B cell (primary cell): ENCODE measurements around the gene MOSPD3. TPM values are rescaled to one million over a fixed set of nuclear protein-coding genes. Genes with fewer than 3 reads are reported as not detected.

Source experiments
- ATAC-seq: fragments of 200-7000 bp; cut with Tn5 transposase; one replicate; pipeline ENCODE4 v1.10.0; 2021; ENCODE audit warnings: low read depth, mild to moderate bottlenecking, moderate number of reproducible peaks, moderate library complexity
- CTCF ChIA-PET: fragments of 350-600 bp; sonication (Branson Sonifier 250); formaldehyde crosslinking; loops from one replicate; lab custom pipeline; 2021; ENCODE audit warnings: antibody characterized with exemption, inconsistent platforms; lab: Charles Lee
- POLR2A ChIA-PET: fragments of 350-600 bp; sonication (Branson Sonifier 250); formaldehyde crosslinking; loops from one replicate; lab custom pipeline; 2021; ENCODE audit warnings: antibody characterized with exemption; lab: Charles Lee
- DNase-seq: peaks from one replicate; pipeline ENCODE4 v3.0.0; 2013
- H2AFZ ChIP-seq: 2 replicates; pipeline ENCODE4 v1.6.1; 2012; ENCODE audit warnings: mild to moderate bottlenecking, low read depth, low read length; ENCODE audit not compliant: insufficient read depth, poor library complexity, severe bottlenecking
- H3K27ac ChIP-seq, 2 donors: 1 replicate in 1 of 2; 2 replicates in 1 of 2; pipeline ENCODE4 v1.5.1; 2012 to 2013; ENCODE audit warnings: low read length in 2 of 2, mild to moderate bottlenecking in 2 of 2, moderate library complexity in 1 of 2
- H3K27me3 ChIP-seq, 4 experiments: fragments of 200-600 bp in 1 of 4; sonication (generic) in 1 of 4; replicated peaks in 1 of 4; 1 replicate in 2 of 4; 2 replicates in 2 of 4; pipeline versions ENCODE4 v1.6.1 to v1.7.0; 2013 to 2016; ENCODE audit warnings: low read length in 3 of 4, mild to moderate bottlenecking in 2 of 4, mixed read lengths in 1 of 4, moderate library complexity in 1 of 4; ENCODE audit not compliant: insufficient read depth in 4 of 4, control insufficient read depth in 3 of 4; ENCODE audit errors: control extremely low read depth in 1 of 4
- H3K36me3 ChIP-seq, 2 experiments: replicated peaks in 1 of 2; 1 replicate in 1 of 2; 2 replicates in 1 of 2; pipeline versions ENCODE4 v1.6.1 to v1.7.1; 2013; ENCODE audit warnings: low read length in 1 of 2; ENCODE audit not compliant: insufficient read depth in 2 of 2, control insufficient read depth in 1 of 2; ENCODE audit errors: control extremely low read depth in 1 of 2, extremely low read depth in 1 of 2
- H3K4me1 ChIP-seq, 2 donors: fragments of 200-600 bp in 1 of 2; sonication (generic) in 1 of 2; 1 replicate in 1 of 2; 2 replicates in 1 of 2; pipeline versions ENCODE4 v1.5.1 to v1.6.1; 2013 to 2017; ENCODE audit warnings: low read length in 2 of 2; ENCODE audit not compliant: control insufficient read depth in 2 of 2, insufficient read depth in 2 of 2
- H3K4me2 ChIP-seq: replicated peaks from 2 replicates; pipeline ENCODE3; 2012; ENCODE audit warnings: mild to moderate bottlenecking, low read depth, low read length; ENCODE audit not compliant: poor library complexity, severe bottlenecking
- H3K4me3 ChIP-seq, 5 experiments: fragments of 200-600 bp in 1 of 5; sonication (generic) in 1 of 5; 1 replicate in 3 of 5; 2 replicates in 2 of 5; pipeline versions ENCODE4 v1.5.1 to v1.7.0; 2011 to 2016; ENCODE audit warnings: low read length in 4 of 5, mild to moderate bottlenecking in 4 of 5, low read depth in 2 of 5, control low read depth in 1 of 5, moderate library complexity in 1 of 5; ENCODE audit not compliant: insufficient read depth in 1 of 5; ENCODE audit errors: control extremely low read depth in 1 of 5, extremely low read depth in 1 of 5
- H3K79me2 ChIP-seq: fragments of 200-600 bp; sonication (generic); one replicate; pipeline ENCODE4 v1.6.0; 2016; ENCODE audit warnings: low read length; ENCODE audit not compliant: control insufficient read depth, insufficient read depth
- H3K9ac ChIP-seq: fragments of 200-600 bp; sonication (generic); 2 replicates; pipeline ENCODE4 v1.6.1; 2017; ENCODE audit warnings: mild to moderate bottlenecking, low read length, moderate library complexity
- H3K9me3 ChIP-seq, 3 donors: one replicate each; pipeline versions ENCODE4 v1.6.1 to v1.7.1; 2013; ENCODE audit warnings: low read length in 2 of 3; ENCODE audit not compliant: control insufficient read depth in 2 of 3, insufficient read depth in 1 of 3; ENCODE audit errors: control extremely low read depth in 1 of 3
- H4K20me1 ChIP-seq: 2 replicates; pipeline ENCODE4 v1.6.0; 2012; ENCODE audit warnings: mild to moderate bottlenecking, low read length; ENCODE audit not compliant: insufficient read depth, control insufficient read depth, poor library complexity, severe bottlenecking
- H3K27ac Mint-ChIP-seq: one replicate; pipeline ENCODE4 v1.8.0; 2021; ENCODE audit warnings: mixed read lengths
- H3K27me3 Mint-ChIP-seq: one replicate; pipeline ENCODE4 v1.8.0; 2021; ENCODE audit warnings: mixed read lengths
- H3K4me1 Mint-ChIP-seq: one replicate; pipeline ENCODE4 v1.8.0; 2021; ENCODE audit warnings: mixed read lengths
- H3K4me3 Mint-ChIP-seq: one replicate; pipeline ENCODE4 v1.8.0; 2021; ENCODE audit warnings: mixed read lengths
- H3K9me3 Mint-ChIP-seq: one replicate; pipeline ENCODE4 v1.8.0; 2022; ENCODE audit warnings: mixed read lengths; ENCODE audit not compliant: insufficient read depth
- CTCF ChIP-seq: fragments of 200-600 bp; IDR thresholded peaks from one replicate; pipeline ENCODE4 v1.8.0; 2022; ENCODE audit warnings: antibody characterized with exemption, mild to moderate bottlenecking
- EZH2 ChIP-seq: IDR thresholded peaks from 2 replicates; pipeline ENCODE4 v1.6.1; 2012; ENCODE audit warnings: borderline replicate concordance, low read depth, mild to moderate bottlenecking, moderate library complexity, low read length; ENCODE audit not compliant: insufficient read depth, poor library complexity, severe bottlenecking
- WGBS: methylation state at CpG from one replicate; pipeline ENCODE4 v1.1.5; 2013; ENCODE audit warnings: missing lambda C conversion rate; ENCODE audit not compliant: insufficient coverage; 5-methylcytosine and 5-hydroxymethylcytosine counted together
- intact Hi-C: fragments of 100-400 bp; cut with micrococcal nuclease; formaldehyde crosslinking; loops from one replicate; pipeline ENCODE4 v1.10.0; 2022
- polyA plus RNA-seq: library from polyadenylated mRNA; depleted of rRNA; stranded (reverse); fragments of >200 nt; gene quantifications from 2 replicates; pipeline ENCODE4 v1.2.3, GENCODE V29; 2012
- total RNA-seq, 2 donors: library from RNA; stranded (reverse); fragments of 120-200 nt in 1 of 2; gene quantifications; 1 replicate in 1 of 2; 2 replicates in 1 of 2; pipeline versions ENCODE4 v1.2.3 to v1.2.4, GENCODE V29; 2013 to 2022

The MOSPD3 gene
- total and polyA plus RNA-seq, 2 donors (not counting 1 experiment from before 2014, with no cell fraction given) = 18.8 to 19.2 TPM

- Histone ChIP-seq H3K9me3 (no peaks in the 10 kb centered on the region), H2AFZ (peak overlapping the region; percentile 15), H3K27ac (no peak overlapping the region), H3K4me2 (peak overlapping the region; percentile 44), H3K27me3 (no peaks in the 10 kb centered on the region), H3K9ac (no peak overlapping the region), H3K4me1 (peaks cover 39 to 53% of the 10 kb centered on the region in 2 donors), H4K20me1 (peaks cover 9% of the 10 kb centered on the region), H3K4me3 (no peak overlapping the region), H3K36me3 (peaks cover 0 to 4% of the 10 kb centered on the region in 2 experiments), H3K79me2 (no peaks in the 10 kb centered on the region)
- H3K27me3 Mint-ChIP-seq = no peaks in the 10 kb centered on the region
- ChIA-PET CTCF (interaction anchor here (1.3 to 9.8 kb wide), 5 partner anchors 9 to 285 kb away, joined by 4 to 226 read pairs (median 5); partner anchors contain the start of genes FBXO24, LRCH4 and SLC12A9), POLR2A (no interaction called here)
- no peaks in the 10 kb centered on the region for H3K9me3 Mint-ChIP-seq
- H3K4me3 Mint-ChIP-seq = peak overlapping the region; percentile 13
- 13% methylated on average over 3 of the region's 3 CpGs for WGBS
- TF ChIP-seq CTCF (no peak), EZH2 (no peak)
- DNase-seq (no peak), ATAC-seq (peak; percentile 19)
- H3K27ac Mint-ChIP-seq = peak overlapping the region; percentile 78
- intact Hi-C loops = no loop called here
- peaks cover 43% of the 10 kb centered on the region for H3K4me1 Mint-ChIP-seq
Measured at GRCh38 chr7:100567751-100568175, 44.6 kb upstream of the MOSPD3 start.

- WGBS = 77% methylated on average over 6 of the region's 11 CpGs
- DNase-seq (no peak), ATAC-seq (no peak)
- H3K27me3 Mint-ChIP-seq = no peaks in the 10 kb centered on the region
- TF ChIP-seq EZH2 = no peak
- no peak for TF ChIP-seq CTCF
- no peak overlapping the region for H3K4me3 ChIP-seq
- H3K4me1 ChIP-seq = peaks cover 39 to 53% of the 10 kb centered on the region in 2 donors
- no peak overlapping the region for H3K4me3 Mint-ChIP-seq
- intact Hi-C loops = no loop called here
- H3K9me3 Mint-ChIP-seq = no peaks in the 10 kb centered on the region
- H4K20me1 ChIP-seq = peaks cover 14% of the 10 kb centered on the region
- ChIA-PET CTCF (interaction anchor here (1.1 to 3.1 kb wide), 6 partner anchors 9 to 284 kb away, joined by 3 to 13 read pairs (median 4); partner anchors contain the start of genes FBXO24, LRCH4 and SLC12A9), POLR2A (no interaction called here)
- peak overlapping the region; percentile 78 for H3K27ac Mint-ChIP-seq
- H3K9ac ChIP-seq = no peak overlapping the region
- H3K79me2 ChIP-seq = no peaks in the 10 kb centered on the region
- no peaks in the 10 kb centered on the region for H3K9me3 ChIP-seq
- peaks cover 0 to under 1% of the 10 kb centered on the region in 2 experiments for H3K36me3 ChIP-seq
- H2AFZ ChIP-seq = no peak overlapping the region
- no peak overlapping the region for H3K27ac ChIP-seq
- peak overlapping the region; percentile 44 for H3K4me2 ChIP-seq
- no peaks in the 10 kb centered on the region for H3K27me3 ChIP-seq
- H3K4me1 Mint-ChIP-seq = peaks cover 43% of the 10 kb centered on the region
Measured at GRCh38 chr7:100568176-100568895, 44.0 kb upstream of the MOSPD3 start.
